Upper lobe of right lung (tissue), 1 donor: Measurements from ENCODE around the gene TDRD7. TPM values are rescaled to one million over a fixed set of nuclear protein-coding genes. Genes with fewer than 3 reads are reported as not detected.

Experiments used
- ATAC-seq: fragments of 200-7000 bp; cut with Tn5 transposase; one replicate; pipeline ENCODE4 v1.9.1; 2020; ENCODE audit warnings: mild to moderate bottlenecking, moderate library complexity
- DNase-seq: peaks from one replicate; pipeline ENCODE4 v3.0.0-alpha.2; 2020
- H3K27ac ChIP-seq: fragments of 200-600 bp; one replicate; pipeline ENCODE4 v1.8.0; 2022
- H3K27me3 ChIP-seq: fragments of 200-600 bp; one replicate; pipeline ENCODE4 v1.8.0; 2022; ENCODE audit warnings: mild to moderate bottlenecking
- H3K36me3 ChIP-seq: fragments of 200-600 bp; one replicate; pipeline ENCODE4 v1.8.0; 2022
- H3K4me1 ChIP-seq: fragments of 200-600 bp; one replicate; pipeline ENCODE4 v1.8.0; 2022
- H3K4me3 ChIP-seq: fragments of 200-600 bp; one replicate; pipeline ENCODE4 v1.8.0; 2022; ENCODE audit warnings: mild to moderate bottlenecking
- H3K9me3 ChIP-seq: fragments of 200-600 bp; one replicate; pipeline ENCODE4 v1.8.0; 2022
- CTCF ChIP-seq: fragments of 200-600 bp; IDR thresholded peaks from one replicate; pipeline ENCODE4 v1.8.0; 2022; ENCODE audit warnings: antibody characterized with exemption
- intact Hi-C: fragments of 100-400 bp; cut with DNase I; formaldehyde crosslinking; loops from one replicate; pipeline ENCODE4 v1.11.0; 2022
- total RNA-seq: library from RNA; stranded (reverse); fragmentation: NEBNext Ultra II Directional; extraction: Animal tissue kit (Norgen Biotek cat#: 25700); gene quantifications from one replicate; pipeline ENCODE4 v1.2.1, GENCODE V29; 2021
- donor health status: DM: no; HTN: yes; CAD: no; lungs with severe emphysema.

The TDRD7 gene
- total RNA-seq, 1 donor from 2014 or later = 18.2 TPM

DNA sequence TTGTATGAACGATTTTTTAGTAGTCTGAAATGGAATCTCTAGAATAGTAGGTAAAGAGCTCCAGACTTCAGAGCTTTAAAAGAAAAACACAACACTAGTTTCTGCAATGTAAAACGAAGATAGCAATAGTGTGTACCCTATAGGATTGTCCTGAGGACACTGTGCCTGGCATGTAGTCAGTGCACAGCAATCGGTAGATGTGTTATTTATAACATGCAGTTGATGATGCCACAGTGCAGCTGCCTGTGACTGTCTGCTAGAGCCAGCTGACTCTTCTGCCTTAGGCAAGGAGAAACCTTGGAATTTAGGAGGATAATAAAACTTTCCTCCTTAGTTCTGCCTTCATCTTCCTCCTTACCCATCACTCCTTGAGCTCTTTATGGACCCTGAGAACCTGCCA is 61.8 kb downstream of the TDRD7 start:
- Histone ChIP-seq H3K27ac (no peak overlapping the region), H3K4me1 (peaks cover 5% of the 10 kb centered on the region), H3K9me3 (no peaks in the 10 kb centered on the region), H3K4me3 (no peak overlapping the region), H3K36me3 (peaks cover 35% of the 10 kb centered on the region), H3K27me3 (no peaks in the 10 kb centered on the region)
- TF ChIP-seq CTCF = no peak
- no peak for ATAC-seq
- intact Hi-C loops = no loop called here
- DNase-seq = no peak

GRCh38 chr9:97474372-97474925 is 62.6 kb downstream of the TDRD7 start:
- Histone ChIP-seq H3K4me1 (no peaks in the 10 kb centered on the region), H3K4me3 (no peak overlapping the region), H3K27me3 (no peaks in the 10 kb centered on the region), H3K27ac (no peak overlapping the region), H3K9me3 (no peaks in the 10 kb centered on the region), H3K36me3 (peaks cover 35% of the 10 kb centered on the region)
- ATAC-seq (no peak), DNase-seq (no peak)
- no peak for TF ChIP-seq CTCF
- intact Hi-C loops = no loop called here

- H3K4me3 ChIP-seq = no peak overlapping the region
- no peak overlapping the region for H3K27ac ChIP-seq
- H3K9me3 ChIP-seq = no peaks in the 10 kb centered on the region
- DNase-seq = no peak
- peaks cover 35% of the 10 kb centered on the region for H3K36me3 ChIP-seq
- TF ChIP-seq CTCF = no peak
- no peaks in the 10 kb centered on the region for H3K4me1 ChIP-seq
- H3K27me3 ChIP-seq = no peaks in the 10 kb centered on the region
- intact Hi-C loops = no loop called here
- ATAC-seq = no peak
Measured at GRCh38 chr9:97475059-97475458, 63.2 kb downstream of the TDRD7 start.

- H3K4me1 ChIP-seq = no peaks in the 10 kb centered on the region
- DNase-seq (no peak), ATAC-seq (no peak)
- peaks cover 38% of the 10 kb centered on the region for H3K36me3 ChIP-seq
- no peaks in the 10 kb centered on the region for H3K9me3 ChIP-seq
- intact Hi-C loops = no loop called here
- H3K27me3 ChIP-seq = no peaks in the 10 kb centered on the region
- TF ChIP-seq CTCF = no peak
- no peak overlapping the region for H3K4me3 ChIP-seq
- no peak overlapping the region for H3K27ac ChIP-seq
Measured at GRCh38 chr9:97478301-97478981, 66.5 kb downstream of the TDRD7 start.

GRCh38 chr9:97479496-97480159 is 67.7 kb downstream of the TDRD7 start:
- Histone ChIP-seq H3K27me3 (no peaks in the 10 kb centered on the region), H3K4me3 (no peak overlapping the region), H3K27ac (no peak overlapping the region), H3K36me3 (peaks cover 26% of the 10 kb centered on the region), H3K4me1 (no peaks in the 10 kb centered on the region), H3K9me3 (no peaks in the 10 kb centered on the region)
- no peak for ATAC-seq
- TF ChIP-seq CTCF = no peak
- intact Hi-C loops = no loop called here
- no peak for DNase-seq
